Astrocyte (in vitro differentiated cells and primary cell): ENCODE data around the gene PDGFD. TPM values are rescaled to one million over a fixed set of nuclear protein-coding genes. Genes with fewer than 3 reads are reported as not detected.

ENCODE experiments used
- DNase-seq: peaks from one replicate; pipeline ENCODE4 v3.0.0-alpha.2; 2010; ENCODE audit warnings: low read depth
- FAIRE-seq: peaks from 2 replicates; lab custom pipeline; 2011; peaks lifted over from hg19 to GRCh38; lab: Jason Lieb, UNC
- H2AFZ ChIP-seq: 2 replicates; pipeline ENCODE4 v1.6.0; 2012; ENCODE audit warnings: low read depth, low read length, inconsistent platforms
- H3K27ac ChIP-seq: 2 replicates; pipeline ENCODE4 v1.5.1; 2011; ENCODE audit warnings: low read depth, low read length, inconsistent platforms
- H3K27me3 ChIP-seq: 2 replicates; pipeline ENCODE4 v1.6.0; 2011; ENCODE audit warnings: low read length, inconsistent platforms; ENCODE audit not compliant: insufficient read depth
- H3K36me3 ChIP-seq: 2 replicates; pipeline ENCODE4 v1.5.1; 2011; ENCODE audit warnings: low read length, inconsistent platforms; ENCODE audit not compliant: insufficient read depth
- H3K4me1 ChIP-seq: 2 replicates; pipeline ENCODE4 v1.5.1; 2011; ENCODE audit warnings: low read length, inconsistent platforms; ENCODE audit not compliant: insufficient read depth
- H3K4me2 ChIP-seq: 2 replicates; pipeline ENCODE4 v1.6.0; 2012; ENCODE audit warnings: low read length, inconsistent platforms
- H3K4me3 ChIP-seq: 2 replicates; pipeline ENCODE4 v1.5.1; 2011; ENCODE audit warnings: low read depth, mild to moderate bottlenecking, low read length, inconsistent platforms; ENCODE audit not compliant: insufficient read depth
- H3K79me2 ChIP-seq: 2 replicates; pipeline ENCODE4 v1.6.0; 2012; ENCODE audit warnings: mild to moderate bottlenecking, low read length, inconsistent platforms; ENCODE audit not compliant: insufficient read depth
- H3K9ac ChIP-seq: 2 replicates; pipeline ENCODE4 v1.6.0; 2012; ENCODE audit warnings: mild to moderate bottlenecking, low read length, inconsistent platforms
- H3K9me3 ChIP-seq: 2 replicates; pipeline ENCODE4 v1.5.1; 2012; ENCODE audit warnings: low read depth, mild to moderate bottlenecking, low read length, inconsistent platforms; ENCODE audit not compliant: insufficient read depth
- H4K20me1 ChIP-seq: 2 replicates; pipeline ENCODE4 v1.6.0; 2012; ENCODE audit warnings: low read length, inconsistent platforms; ENCODE audit not compliant: insufficient read depth
- H3K27ac Mint-ChIP-seq: one replicate; pipeline ENCODE4 v1.8.0; 2021; ENCODE audit warnings: mild to moderate bottlenecking, mixed read lengths; ENCODE audit not compliant: unreplicated experiment
- H3K27me3 Mint-ChIP-seq: one replicate; pipeline ENCODE4 v1.8.0; 2021; ENCODE audit warnings: low read depth, mixed read lengths; ENCODE audit not compliant: unreplicated experiment
- H3K36me3 Mint-ChIP-seq: one replicate; pipeline ENCODE4 v1.8.0; 2021; ENCODE audit warnings: low read depth, mixed read lengths; ENCODE audit not compliant: unreplicated experiment
- H3K4me1 Mint-ChIP-seq: one replicate; pipeline ENCODE4 v1.8.0; 2021; ENCODE audit warnings: low read depth, mixed read lengths; ENCODE audit not compliant: unreplicated experiment
- H3K4me3 Mint-ChIP-seq: one replicate; pipeline ENCODE4 v1.8.0; 2021; ENCODE audit warnings: mild to moderate bottlenecking, moderate library complexity, mixed read lengths; ENCODE audit not compliant: unreplicated experiment
- H3K9me3 Mint-ChIP-seq: one replicate; pipeline ENCODE4 v1.8.0; 2021; ENCODE audit warnings: mild to moderate bottlenecking, mixed read lengths; ENCODE audit not compliant: unreplicated experiment
- EZH2 ChIP-seq: IDR thresholded peaks from 2 replicates; pipeline ENCODE4 v1.6.1; 2012; ENCODE audit warnings: mild to moderate bottlenecking, low read length, inconsistent platforms; ENCODE audit not compliant: insufficient read depth
- total RNA-seq: library from RNA; stranded (reverse); gene quantifications from 2 replicates; pipeline ENCODE4 v1.2.1, GENCODE V29; 2021
- TF ChIP-seq, protein P1 (sequence below): IDR thresholded peaks from 2 replicates; pipeline ENCODE4 v1.5.1; 2011; ENCODE audit warnings: low read depth, mild to moderate bottlenecking, inconsistent platforms, low read length, moderate library complexity; ENCODE audit not compliant: insufficient read depth

The PDGFD gene
- total RNA-seq, 1 donor from 2014 or later = 2.6 TPM

GRCh38 chr11:104041792-104042191, 122.2 kb downstream of the PDGFD start:
- no peaks in the 10 kb centered on the region for H4K20me1 ChIP-seq
- Mint-ChIP-seq H3K27me3 (no peaks in the 10 kb centered on the region), H3K9me3 (no peaks in the 10 kb centered on the region), H3K36me3 (peaks cover 2% of the 10 kb centered on the region), H3K4me3 (no peak overlapping the region), H3K27ac (no peak overlapping the region), H3K4me1 (peaks cover 4% of the 10 kb centered on the region)
- H3K27me3 ChIP-seq = no peaks in the 10 kb centered on the region
- H3K9me3 ChIP-seq = no peaks in the 10 kb centered on the region
- no peak overlapping the region for H3K27ac ChIP-seq
- no peak overlapping the region for H3K9ac ChIP-seq
- TF ChIP-seq EZH2 = no peak
- TF ChIP-seq, protein P1, sequence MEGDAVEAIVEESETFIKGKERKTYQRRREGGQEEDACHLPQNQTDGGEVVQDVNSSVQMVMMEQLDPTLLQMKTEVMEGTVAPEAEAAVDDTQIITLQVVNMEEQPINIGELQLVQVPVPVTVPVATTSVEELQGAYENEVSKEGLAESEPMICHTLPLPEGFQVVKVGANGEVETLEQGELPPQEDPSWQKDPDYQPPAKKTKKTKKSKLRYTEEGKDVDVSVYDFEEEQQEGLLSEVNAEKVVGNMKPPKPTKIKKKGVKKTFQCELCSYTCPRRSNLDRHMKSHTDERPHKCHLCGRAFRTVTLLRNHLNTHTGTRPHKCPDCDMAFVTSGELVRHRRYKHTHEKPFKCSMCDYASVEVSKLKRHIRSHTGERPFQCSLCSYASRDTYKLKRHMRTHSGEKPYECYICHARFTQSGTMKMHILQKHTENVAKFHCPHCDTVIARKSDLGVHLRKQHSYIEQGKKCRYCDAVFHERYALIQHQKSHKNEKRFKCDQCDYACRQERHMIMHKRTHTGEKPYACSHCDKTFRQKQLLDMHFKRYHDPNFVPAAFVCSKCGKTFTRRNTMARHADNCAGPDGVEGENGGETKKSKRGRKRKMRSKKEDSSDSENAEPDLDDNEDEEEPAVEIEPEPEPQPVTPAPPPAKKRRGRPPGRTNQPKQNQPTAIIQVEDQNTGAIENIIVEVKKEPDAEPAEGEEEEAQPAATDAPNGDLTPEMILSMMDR = no peak
- no peak overlapping the region for H3K4me2 ChIP-seq
- no peaks in the 10 kb centered on the region for H3K36me3 ChIP-seq
- H3K79me2 ChIP-seq = no peaks in the 10 kb centered on the region
- DNase-seq (no peak), FAIRE-seq (no peak)
- no peaks in the 10 kb centered on the region for H3K4me1 ChIP-seq
- no peak overlapping the region for H2AFZ ChIP-seq
- no peak overlapping the region for H3K4me3 ChIP-seq

GRCh38 chr11:104036995-104037394, 127.0 kb downstream of the PDGFD start:
- H3K79me2 ChIP-seq = no peaks in the 10 kb centered on the region
- no peak overlapping the region for H3K27ac ChIP-seq
- DNase-seq (no peak), FAIRE-seq (no peak)
- no peaks in the 10 kb centered on the region for H3K9me3 ChIP-seq
- H3K4me1 ChIP-seq = peaks cover 5% of the 10 kb centered on the region
- peaks cover 5% of the 10 kb centered on the region for H3K36me3 Mint-ChIP-seq
- H3K27me3 ChIP-seq = no peaks in the 10 kb centered on the region
- no peaks in the 10 kb centered on the region for H3K36me3 ChIP-seq
- TF ChIP-seq, protein P1 = no peak
- no peak for TF ChIP-seq EZH2
- H3K4me3 ChIP-seq = no peak overlapping the region
- H4K20me1 ChIP-seq = no peaks in the 10 kb centered on the region
- no peak overlapping the region for H2AFZ ChIP-seq
- H3K27me3 Mint-ChIP-seq = no peaks in the 10 kb centered on the region
- no peak overlapping the region for H3K4me2 ChIP-seq
- H3K9me3 Mint-ChIP-seq = no peaks in the 10 kb centered on the region
- H3K4me3 Mint-ChIP-seq = no peak overlapping the region
- H3K27ac Mint-ChIP-seq = no peak overlapping the region
- H3K9ac ChIP-seq = no peak overlapping the region
- no peaks in the 10 kb centered on the region for H3K4me1 Mint-ChIP-seq

DNA sequence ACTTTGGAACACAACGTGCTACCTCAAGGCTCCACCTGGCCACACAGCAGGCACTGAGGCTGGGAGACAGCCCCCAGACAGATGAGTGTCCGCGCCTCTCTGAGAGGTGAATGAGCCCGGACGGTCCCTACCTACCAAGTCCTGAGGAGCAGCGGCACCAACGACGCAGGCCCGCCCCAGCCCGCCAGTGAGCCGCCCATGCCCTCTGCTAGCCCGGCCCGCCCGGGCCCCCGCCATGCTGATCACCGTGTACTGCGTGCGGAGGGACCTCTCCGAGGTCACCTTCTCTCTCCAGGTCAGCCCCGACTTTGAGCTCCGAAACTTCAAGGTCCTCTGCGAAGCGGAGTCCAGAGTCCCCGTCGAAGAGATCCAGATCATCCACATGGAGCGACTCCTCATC, 127.4 kb downstream of the PDGFD start, which contains the start of gene DDI1:
TSS of gene DDI1 (plus strand) at position 53 of the 400 bp plus-strand sequence. CDS start at position 236, 183 bp downstream.
- H3K9me3 Mint-ChIP-seq = no peaks in the 10 kb centered on the region
- H4K20me1 ChIP-seq = no peaks in the 10 kb centered on the region
- H3K9me3 ChIP-seq = no peaks in the 10 kb centered on the region
- H3K27ac Mint-ChIP-seq = no peak within 1 kb of the TSS
- peaks cover 5% of the 10 kb centered on the region for H3K4me1 ChIP-seq
- H3K4me3 Mint-ChIP-seq = no peak within 1 kb of the TSS
- FAIRE-seq = no peak
- no peak within 1 kb of the TSS for H2AFZ ChIP-seq
- peaks cover 5% of the 10 kb centered on the region for H3K36me3 Mint-ChIP-seq
- DNase-seq = no peak
- H3K27me3 ChIP-seq = no peaks in the 10 kb centered on the region
- TF ChIP-seq, protein P1 = no peak
- H3K36me3 ChIP-seq = no peaks in the 10 kb centered on the region
- no peaks in the 10 kb centered on the region for H3K4me1 Mint-ChIP-seq
- H3K79me2 ChIP-seq = no peaks in the 10 kb centered on the region
- H3K27ac ChIP-seq = no peak within 1 kb of the TSS
- no peak within 1 kb of the TSS for H3K4me2 ChIP-seq
- no peak within 1 kb of the TSS for H3K4me3 ChIP-seq
- no peak within 1 kb of the TSS for H3K9ac ChIP-seq
- H3K27me3 Mint-ChIP-seq = no peaks in the 10 kb centered on the region
